Measurements from ENCODE around the gene ADAMTS8. TPM values are rescaled to one million over a fixed set of nuclear protein-coding genes. Genes with fewer than 3 reads are reported as not detected.

The ADAMTS8 gene
- polyA plus RNA-seq, 1 of the 3 experiments (the other 2 are of a cell fraction) = not detected

GRCh38 chr11:130418210-130418609, 10.2 kb downstream of the ADAMTS8 start:
- no peak overlapping the region for H3K4me2 ChIP-seq
- H3K9me3 ChIP-seq = no peaks in the 10 kb centered on the region
- no peaks in the 10 kb centered on the region for H4K20me1 ChIP-seq (ENCODE audit: insufficient read depth)
- no peak overlapping the region for H2AFZ ChIP-seq (ENCODE audit: low read depth)
- POLR2A ChIA-PET = no interaction called here
- no peaks in the 10 kb centered on the region for H3K4me1 ChIP-seq (ENCODE audit: control insufficient read depth in 1 of 2, insufficient read depth in 2 of 2, low read depth in 1 of 2, low read length in 1 of 2)
- H3K9ac ChIP-seq = no peak overlapping the region
- H3K9me2 ChIP-seq = no peaks in the 10 kb centered on the region
- H3K4me3 ChIP-seq (ENCODE audit: low read depth in 2 of 2, low read length in 1 of 2) = no peak overlapping the region
- H3K36me3 ChIP-seq (replicated peaks in 1 of 2; ENCODE audit: control insufficient read depth in 1 of 2, insufficient read depth in 2 of 2, low read length in 1 of 2) = no peaks in the 10 kb centered on the region
- CTCF ChIA-PET = interaction anchor here (1.0 to 3.2 kb wide), 4 partner anchors 10 to 444 kb away, joined by 3 to 14 read pairs (median 6); partner anchors contain the start of gene ADAMTS8
- 68% methylated on average over 4 of the region's 5 CpGs for WGBS (ENCODE audit: low lambda C conversion rate)
- TF ChIP-seq MXI1 (IDR thresholded peaks at IDR 0.05; ENCODE audit: low read depth, low read length) (no peak), RXRA (IDR thresholded peaks at IDR 0.05; ENCODE audit: borderline replicate concordance, low read depth) (no peak), PBX3 (IDR thresholded peaks at IDR 0.05) (no peak), CHD2 (IDR thresholded peaks at IDR 0.05; ENCODE audit: low read length, partially characterized antibody) (no peak), RFX5 (IDR thresholded peaks at IDR 0.05; ENCODE audit: low read length) (no peak), MAX (IDR thresholded peaks at IDR 0.05; ENCODE audit: low read depth) (no peak), ELF1 (IDR thresholded peaks at IDR 0.05) (no peak), USF2 (IDR thresholded peaks at IDR 0.05; ENCODE audit: borderline replicate concordance, low read depth, low read length) (no peak), TAF1 (IDR thresholded peaks at IDR 0.05; ENCODE audit: borderline replicate concordance, low read depth, low read length) (no peak), YY1 (IDR thresholded peaks at IDR 0.05; ENCODE audit: low read depth) (no peak), RCOR1 (IDR thresholded peaks at IDR 0.05; ENCODE audit: low read length) (no peak), NFIC (IDR thresholded peaks at IDR 0.05; ENCODE audit: borderline replicate concordance) (no peak), EP300 (IDR thresholded peaks at IDR 0.05; ENCODE audit: borderline replicate concordance in 1 of 2, low read depth in 1 of 2, low read length in 1 of 2) (no peak)
- peaks cover 6% of the 10 kb centered on the region for H3F3A ChIP-seq (replicated peaks; ENCODE audit: insufficient read depth)
- DNase-seq = no peak
- no peak overlapping the region for H3K27ac ChIP-seq (ENCODE audit: low read depth in 2 of 2, low read length in 1 of 2)
- peaks cover 5% of the 10 kb centered on the region; the same call in 1 of the 2 replicates for H3K27me3 ChIP-seq (ENCODE audit: insufficient read depth)
- no peaks in the 10 kb centered on the region for H3K79me2 ChIP-seq (ENCODE audit: insufficient read depth)

GRCh38 chr11:130416906-130417305, 11.5 kb downstream of the ADAMTS8 start:
- POLR2A ChIA-PET = no interaction called here
- Histone ChIP-seq H3K9me2 (no peaks in the 10 kb centered on the region), H3K79me2 (ENCODE audit: insufficient read depth) (no peaks in the 10 kb centered on the region), H3K9ac (no peak overlapping the region), H3K4me3 (ENCODE audit: low read depth in 2 of 2, low read length in 1 of 2) (no peak overlapping the region), H3K4me2 (no peak overlapping the region), H2AFZ (ENCODE audit: low read depth) (no peak overlapping the region), H3K36me3 (replicated peaks in 1 of 2; ENCODE audit: control insufficient read depth in 1 of 2, insufficient read depth in 2 of 2, low read length in 1 of 2) (no peaks in the 10 kb centered on the region), H3F3A (replicated peaks; ENCODE audit: insufficient read depth) (peaks cover 11% of the 10 kb centered on the region), H3K4me1 (ENCODE audit: control insufficient read depth in 1 of 2, insufficient read depth in 2 of 2, low read depth in 1 of 2, low read length in 1 of 2) (no peaks in the 10 kb centered on the region), H4K20me1 (ENCODE audit: insufficient read depth) (no peaks in the 10 kb centered on the region), H3K9me3 (no peaks in the 10 kb centered on the region), H3K27ac (ENCODE audit: low read depth in 2 of 2, low read length in 1 of 2) (no peak overlapping the region), H3K27me3 (ENCODE audit: insufficient read depth) (no peaks in the 10 kb centered on the region; the same call in 1 of the 2 replicates)
- CTCF ChIA-PET = interaction anchor here (0.6 to 3.2 kb wide), 7 partner anchors 8 to 445 kb away, joined by 3 to 14 read pairs (median 3); no protein-coding TSS in a partner anchor
- WGBS (ENCODE audit: low lambda C conversion rate) = 97% methylated on average over 11 of the region's 11 CpGs
- no peak for DNase-seq
- TF ChIP-seq FOXM1 (IDR thresholded peaks at IDR 0.05; ENCODE audit: low read depth) (no peak), ZBTB33 (IDR thresholded peaks at IDR 0.05; ENCODE audit: borderline replicate concordance, low read depth) (no peak), REST (IDR thresholded peaks at IDR 0.05; ENCODE audit: low read depth, low read length) (no peak), NFIC (IDR thresholded peaks at IDR 0.05; ENCODE audit: borderline replicate concordance) (no peak), RAD21 (IDR thresholded peaks at IDR 0.05; ENCODE audit: low read length) (no peak), SIN3A (IDR thresholded peaks at IDR 0.05; ENCODE audit: borderline replicate concordance, low read depth, low read length) (no peak), TAF1 (IDR thresholded peaks at IDR 0.05; ENCODE audit: borderline replicate concordance, low read depth, low read length) (no peak), FOXJ3 (CRISPR knock-in tag; IDR thresholded peaks at IDR 0.05) (no peak), MXI1 (IDR thresholded peaks at IDR 0.05; ENCODE audit: low read depth, low read length) (no peak)
